ENCODE measurements around the gene DFFA.
"Not testable (repeated sequence)": the region's sequence is repeated elsewhere in the genome, so short reads cannot be mapped to it uniquely, and the experiment has no call there.

Gene DFFA

GRCh38 chr1:10472220-10473144 is at the start of gene DFFA:
TSS of gene DFFA (minus strand) at chr1:10472529. CDS start at chr1:10472458, 71 bp downstream.
- peak; percentile 77 for DNase-seq (ENCODE audit: low read depth)

GRCh38 chr1:10521537-10522157 is 49.3 kb upstream of the DFFA start:
- DNase-seq (ENCODE audit: low read depth): no peak

GRCh38 chr1:10520952-10521351 is 48.6 kb upstream of the DFFA start:
- DNase-seq (ENCODE audit: low read depth): no peak

GRCh38 chr1:10520497-10520896 is 48.2 kb upstream of the DFFA start:
- no peak for DNase-seq (ENCODE audit: low read depth)

DNA sequence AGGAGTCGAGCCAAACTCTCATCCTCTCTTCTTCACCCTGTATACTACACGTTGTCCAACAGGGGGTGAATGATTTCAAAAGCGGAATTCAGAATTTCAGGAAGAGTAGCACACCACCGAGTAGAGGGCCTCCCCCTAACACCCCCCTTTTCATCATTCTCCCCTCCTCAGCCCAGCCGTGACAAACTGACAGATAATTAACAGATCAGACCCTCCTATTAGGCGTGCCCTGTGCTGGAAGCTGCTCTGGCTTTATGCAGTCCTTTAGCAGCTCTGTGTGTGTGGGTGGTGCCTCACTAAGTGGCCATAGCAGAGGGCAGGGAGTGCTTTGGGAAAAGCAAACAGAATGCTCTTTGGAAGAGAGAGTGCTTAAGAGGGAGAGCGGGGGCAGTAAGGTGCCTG is 46.7 kb upstream of the DFFA start:
- no peak for DNase-seq (ENCODE audit: low read depth)

- no peak for DNase-seq (ENCODE audit: low read depth)
These were observed 45.3 kb upstream of the DFFA start for GRCh38 chr1:10517677-10517982.

GRCh38 chr1:10516925-10517676 is 44.8 kb upstream of the DFFA start:
- DNase-seq (ENCODE audit: low read depth): no peak

DNA sequence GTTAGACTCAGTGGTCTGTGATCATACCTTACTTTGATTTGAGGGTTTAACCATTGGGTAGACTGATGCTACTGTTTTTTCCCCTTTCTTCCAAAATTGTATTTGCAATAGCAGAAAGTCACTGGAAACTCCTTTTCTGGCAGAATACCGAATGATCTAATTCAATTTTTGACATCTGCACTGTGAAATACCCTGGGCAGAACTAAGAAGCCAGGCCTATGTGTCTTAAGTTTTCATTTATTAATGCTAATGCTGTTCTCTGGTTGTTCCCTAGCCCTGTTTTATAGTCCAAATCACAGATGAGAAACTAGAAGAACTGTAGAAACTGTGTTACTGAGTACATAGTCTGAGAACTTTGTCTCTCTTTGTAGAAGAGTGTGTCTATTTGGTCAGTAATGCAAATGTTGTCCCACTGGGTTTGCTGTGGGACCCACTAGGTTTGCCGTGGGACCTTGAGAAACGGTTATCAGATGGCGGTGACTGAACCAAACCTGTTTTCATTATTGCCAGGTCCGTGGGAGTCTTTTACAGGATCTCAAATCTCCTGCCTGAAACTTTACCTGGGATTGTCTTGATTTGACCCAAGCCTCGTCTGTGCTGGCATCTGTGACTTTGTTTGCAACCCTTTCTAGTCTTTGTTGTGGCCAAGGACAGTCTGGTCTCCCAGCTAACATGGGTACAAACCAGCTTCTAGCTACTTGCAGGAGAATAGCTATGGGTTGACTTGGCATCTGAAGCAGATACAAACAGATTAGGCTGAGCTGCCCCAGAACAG is 43.8 kb upstream of the DFFA start:
- DNase-seq (ENCODE audit: low read depth): no peak

GRCh38 chr1:10515301-10515975 is 43.1 kb upstream of the DFFA start:
- DNase-seq (ENCODE audit: low read depth): no peak

DNA sequence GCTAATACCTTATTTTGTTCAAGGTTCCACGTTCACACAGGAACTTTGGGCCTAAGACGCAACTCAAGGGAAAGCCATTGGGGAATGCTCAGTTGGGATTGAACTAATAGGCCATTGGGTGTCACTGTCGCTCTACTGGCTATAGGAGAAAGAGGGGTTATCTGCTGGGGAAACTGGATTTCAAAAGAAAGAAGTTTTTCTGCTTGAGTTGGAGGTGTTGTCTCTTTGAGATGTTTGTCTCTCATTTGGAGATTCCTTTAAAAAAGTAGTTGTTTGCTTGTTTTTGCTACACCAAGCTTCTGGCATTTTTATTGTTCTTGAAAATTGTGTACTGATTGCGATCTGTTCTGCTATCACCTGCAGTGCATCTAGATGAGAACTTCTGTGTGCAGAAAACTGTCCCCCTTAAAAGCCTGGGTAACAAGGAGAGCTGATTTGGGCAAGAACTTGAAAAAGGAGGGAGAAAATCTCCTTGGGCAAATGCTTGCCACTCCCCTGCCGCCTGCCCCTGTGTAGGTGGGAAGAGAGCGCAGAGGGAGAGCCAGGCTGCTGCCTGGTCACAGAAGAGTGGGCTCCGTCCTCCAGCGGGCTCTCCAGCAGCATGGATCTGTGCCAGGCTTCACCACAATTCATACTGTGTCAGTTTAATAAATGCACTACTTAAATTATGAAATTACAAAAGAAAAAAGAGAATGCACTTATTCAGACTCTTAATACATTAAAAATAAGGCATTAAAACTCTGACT is 42.3 kb upstream of the DFFA start:
- no peak for DNase-seq (ENCODE audit: low read depth)

DNA sequence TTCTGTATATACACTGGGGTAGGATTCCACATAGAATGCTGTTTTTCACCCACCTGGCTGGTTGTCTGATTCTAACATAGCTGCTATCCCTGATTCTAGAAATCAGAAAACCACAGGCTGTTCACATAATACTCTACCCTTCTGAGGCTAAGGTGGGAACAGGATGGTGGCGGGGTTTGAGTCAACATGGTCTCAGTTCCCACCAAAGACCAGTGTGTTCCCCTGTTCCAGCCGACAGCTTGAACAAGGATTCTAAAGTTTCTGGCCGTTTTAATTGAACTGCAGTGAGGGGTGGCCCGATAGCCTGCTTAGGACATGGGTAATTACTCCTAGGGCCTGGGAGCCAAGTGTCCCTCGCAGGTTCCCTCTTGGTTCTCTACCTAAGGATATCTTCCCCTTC is 40.9 kb upstream of the DFFA start:
- no peak for DNase-seq (ENCODE audit: low read depth)

GRCh38 chr1:10511494-10511885 is 39.2 kb upstream of the DFFA start:
- DNase-seq (ENCODE audit: low read depth): no peak

DNA sequence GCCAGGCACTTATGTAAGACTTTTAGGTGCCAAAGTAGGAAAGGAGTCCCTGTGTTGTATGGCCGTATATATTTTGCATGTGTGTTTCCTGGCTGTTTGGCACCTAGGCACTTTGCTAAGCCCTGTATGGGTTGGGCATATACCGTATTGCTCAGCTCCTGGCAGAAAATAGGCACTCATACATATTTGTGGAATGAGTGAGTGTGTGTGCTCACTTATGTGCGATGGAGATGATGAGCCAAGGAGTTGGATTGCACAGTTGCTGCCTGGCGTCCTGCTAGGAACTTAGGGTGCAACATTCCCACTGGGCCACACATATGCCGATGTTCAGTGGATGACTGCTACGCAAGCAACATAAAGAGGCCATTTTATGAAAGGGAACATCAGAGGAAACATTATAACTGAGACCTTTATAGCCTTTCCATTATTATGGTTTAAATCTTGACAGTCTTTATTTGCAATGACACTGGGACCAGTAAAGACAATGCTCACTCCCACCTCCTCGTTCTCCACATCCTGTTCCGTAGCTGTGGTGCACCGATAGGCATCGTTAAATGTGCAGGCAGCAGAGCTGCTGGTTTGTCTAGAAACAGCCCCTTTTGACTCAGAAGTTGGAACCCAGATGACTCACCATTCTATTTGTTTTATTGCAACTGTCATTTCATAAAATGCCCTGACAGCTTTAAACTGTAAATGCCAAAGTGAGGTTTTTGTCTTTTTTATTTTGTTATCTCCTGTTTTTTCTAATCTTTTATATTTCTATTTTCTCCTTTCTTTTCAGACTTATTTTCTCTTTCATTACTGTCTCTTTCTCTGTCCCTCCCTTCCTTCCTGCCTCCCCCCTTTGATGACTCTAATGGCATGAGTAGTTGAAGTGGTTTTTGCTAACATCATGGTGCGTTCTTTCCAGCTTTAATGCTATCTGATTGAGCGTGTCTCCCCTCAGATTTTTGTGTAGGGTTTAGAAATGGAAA is 38.5 kb upstream of the DFFA start:
- peak; percentile 62 for DNase-seq (ENCODE audit: low read depth)

DNA sequence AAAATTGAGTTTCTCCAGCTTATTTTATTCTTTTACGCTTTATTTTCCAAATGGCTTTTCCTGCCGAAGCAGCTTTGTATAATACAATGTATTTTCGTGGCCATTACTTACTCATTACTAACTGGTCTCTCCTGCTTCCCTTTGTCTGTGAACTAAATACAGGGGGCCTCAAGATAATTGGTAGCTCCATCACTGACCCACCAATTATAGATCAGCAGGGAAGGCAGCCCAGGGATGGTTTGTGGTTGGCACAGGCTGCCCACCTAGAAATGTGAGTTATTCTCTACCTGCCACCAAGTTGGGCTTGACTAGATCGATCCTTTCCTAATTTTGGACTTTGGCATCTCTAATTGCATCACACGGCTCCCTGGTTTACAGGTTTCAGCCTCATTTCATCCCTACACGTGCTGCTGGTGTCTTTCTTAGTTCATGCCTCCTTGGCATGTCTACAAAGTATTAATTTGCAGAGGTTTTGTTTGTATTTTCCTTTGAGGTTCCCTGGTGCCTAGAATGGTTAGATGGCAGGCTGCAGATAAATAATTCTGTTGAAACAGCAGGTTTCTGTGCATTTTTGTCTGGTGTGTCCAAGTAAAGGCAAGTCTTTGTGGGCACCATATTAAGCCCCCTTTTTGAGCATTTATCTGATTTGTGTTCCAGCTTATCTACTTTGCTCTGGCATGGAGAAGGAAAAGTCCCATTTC is 37.6 kb upstream of the DFFA start:
- DNase-seq (ENCODE audit: low read depth): no peak

- no peak for DNase-seq (ENCODE audit: low read depth)
These were observed 36.2 kb upstream of the DFFA start for GRCh38 chr1:10508511-10508951.

DNA sequence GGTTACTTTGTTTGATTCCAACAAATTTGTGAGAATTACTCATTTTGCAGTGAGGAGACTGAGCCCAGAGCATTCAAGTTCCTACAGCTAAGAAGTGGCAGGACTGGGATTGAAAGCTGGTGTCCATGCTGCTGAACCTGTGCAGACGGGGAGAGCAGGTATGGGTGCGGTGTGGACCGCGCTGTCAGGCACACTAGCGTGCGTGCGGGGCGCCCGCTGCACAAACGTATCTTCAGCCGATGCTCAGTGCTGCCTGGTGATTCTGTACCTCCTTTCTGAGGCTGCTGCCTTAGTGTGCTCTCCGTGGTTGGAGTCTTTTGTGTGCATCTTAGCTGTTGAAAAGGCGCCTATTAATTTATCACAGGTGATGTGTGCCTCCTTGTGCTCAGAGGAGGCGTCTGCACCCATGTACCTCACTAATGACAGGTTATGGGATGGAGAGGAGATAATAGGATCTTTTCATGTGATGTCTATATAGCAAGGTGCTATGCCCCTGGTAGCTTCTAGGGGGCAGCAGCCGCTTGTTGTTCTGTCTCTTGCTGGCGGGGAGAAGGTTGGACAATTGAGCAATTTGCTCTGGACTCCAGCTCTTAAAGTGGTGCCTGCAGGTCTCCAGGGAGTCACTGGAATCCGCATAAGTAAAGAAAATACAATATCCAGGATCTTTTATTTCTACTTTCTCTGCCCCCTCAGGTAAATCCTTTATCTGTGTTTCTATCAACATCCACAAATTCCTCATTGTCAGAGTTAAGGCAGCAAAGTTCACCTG is 35.0 kb upstream of the DFFA start:
- peak; percentile 30 for DNase-seq (ENCODE audit: low read depth)

DNA sequence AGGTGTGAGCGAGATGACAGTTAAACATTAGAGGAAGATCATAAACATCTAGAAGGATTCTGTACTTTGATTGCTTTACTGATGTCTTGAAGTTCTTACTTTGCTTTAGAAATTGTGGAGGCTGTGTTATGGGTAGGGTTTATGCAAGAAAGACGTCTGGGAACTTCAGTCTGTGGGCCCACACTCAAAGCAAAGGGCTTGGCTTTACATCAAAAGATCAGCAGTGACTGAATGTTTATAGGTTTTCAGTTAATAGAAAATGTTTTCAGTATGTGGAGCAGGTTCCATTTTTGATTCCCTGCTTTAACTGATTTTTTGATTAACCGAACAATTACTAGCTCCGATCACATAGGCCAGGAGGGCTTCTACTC is 34.3 kb upstream of the DFFA start:
- no peak for DNase-seq (ENCODE audit: low read depth)

GRCh38 chr1:10506046-10506676 is 33.8 kb upstream of the DFFA start:
- DNase-seq (ENCODE audit: low read depth): not testable (repeated sequence)
